Hepatocyte (in vitro differentiated cells): ENCODE results near the gene SLC12A7. TPM values are rescaled to one million over a fixed set of nuclear protein-coding genes. Genes with fewer than 3 reads are reported as not detected.
A peak's percentile ranks its signal among the peaks of the same experiment; 100 is the strongest.

Source experiments
- DNase-seq: peaks from one replicate; pipeline ENCODE4 v3.0.0-alpha.2; 2016; ENCODE audit warnings: low spot score
- H2AFZ ChIP-seq: fragments of 200-600 bp; sonication (generic); 2 replicates; pipeline ENCODE4 v1.6.0; 2016; ENCODE audit warnings: antibody characterized with exemption, mild to moderate bottlenecking
- H3K27ac ChIP-seq: fragments of 200-600 bp; sonication (generic); 2 replicates; pipeline ENCODE4 v1.5.1; 2016; ENCODE audit warnings: mild to moderate bottlenecking
- H3K27me3 ChIP-seq: fragments of 200-600 bp; sonication (generic); 2 replicates; pipeline ENCODE4 v1.6.1; 2016
- H3K36me3 ChIP-seq: fragments of 200-600 bp; sonication (generic); replicated peaks from 2 replicates; pipeline ENCODE4 v1.5.1; 2016; ENCODE audit warnings: low read depth; ENCODE audit not compliant: insufficient read depth
- H3K4me1 ChIP-seq: fragments of 200-600 bp; sonication (generic); 2 replicates; pipeline ENCODE4 v1.5.1; 2016; ENCODE audit warnings: mild to moderate bottlenecking, moderate library complexity; ENCODE audit not compliant: insufficient read depth
- H3K4me2 ChIP-seq: fragments of 200-600 bp; sonication (generic); 2 replicates; pipeline ENCODE4 v1.6.0; 2016
- H3K4me3 ChIP-seq: fragments of 200-600 bp; sonication (generic); 2 replicates; pipeline ENCODE4 v1.5.1; 2016; ENCODE audit warnings: mild to moderate bottlenecking
- H3K79me2 ChIP-seq: fragments of 200-600 bp; sonication (generic); 2 replicates; pipeline ENCODE4 v1.6.0; 2017; ENCODE audit warnings: mild to moderate bottlenecking
- H3K9me2 ChIP-seq: fragments of 200-600 bp; sonication (generic); replicated peaks from 2 replicates; pipeline ENCODE4 v1.6.0; 2017; ENCODE audit warnings: mild to moderate bottlenecking; ENCODE audit not compliant: insufficient read depth
- H3K9me3 ChIP-seq: fragments of 200-600 bp; sonication (generic); 2 replicates; pipeline ENCODE4 v1.5.1; 2016; ENCODE audit warnings: low read depth, mild to moderate bottlenecking
- H4K20me1 ChIP-seq: fragments of 200-600 bp; sonication (generic); 2 replicates; pipeline ENCODE4 v1.6.0; 2016; ENCODE audit warnings: mild to moderate bottlenecking; ENCODE audit not compliant: insufficient read depth, poor library complexity, severe bottlenecking
- EZH2 ChIP-seq: fragments of 200-600 bp; sonication (generic); IDR thresholded peaks from 2 replicates; pipeline ENCODE4 v1.6.1; 2016; ENCODE audit warnings: antibody characterized with exemption, mild to moderate bottlenecking, borderline replicate concordance
- EZH2phosphoT487 ChIP-seq: fragments of 200-600 bp; sonication (generic); IDR thresholded peaks from one replicate; pipeline ENCODE4 v1.6.1; 2018; ENCODE audit warnings: antibody characterized with exemption, mild to moderate bottlenecking, low read depth, moderate library complexity; ENCODE audit not compliant: unreplicated experiment, severe bottlenecking
- WGBS: methylation state at CpG from one replicate; pipeline ENCODE4 v1.1.6; 2016; ENCODE audit warnings: low lambda C conversion rate; ENCODE audit errors: missing lambda C conversion rate; 5-methylcytosine and 5-hydroxymethylcytosine counted together
- polyA plus RNA-seq: library from polyadenylated mRNA; unstranded; fragments of >200 nt; fragmentation: Nextera tagmentation; extraction: Ambion mirVana; gene quantifications from 2 replicates; pipeline ENCODE4 v1.2.1, GENCODE V29; 2016
- total RNA-seq: library from RNA; depleted of rRNA; stranded (reverse); fragments of >200 nt; gene quantifications from 2 replicates; pipeline ENCODE4 v1.2.3, GENCODE V29; 2014
- TF ChIP-seq, protein P1 (sequence below): fragments of 200-600 bp; sonication (generic); IDR thresholded peaks from 2 replicates; pipeline ENCODE4 v1.5.1; 2016; ENCODE audit warnings: antibody characterized with exemption, mild to moderate bottlenecking; ENCODE audit not compliant: poor library complexity

The SLC12A7 gene
- total and polyA plus RNA-seq, 2 experiments from 2014 or later: 30.2 to 34.3 TPM

DNA sequence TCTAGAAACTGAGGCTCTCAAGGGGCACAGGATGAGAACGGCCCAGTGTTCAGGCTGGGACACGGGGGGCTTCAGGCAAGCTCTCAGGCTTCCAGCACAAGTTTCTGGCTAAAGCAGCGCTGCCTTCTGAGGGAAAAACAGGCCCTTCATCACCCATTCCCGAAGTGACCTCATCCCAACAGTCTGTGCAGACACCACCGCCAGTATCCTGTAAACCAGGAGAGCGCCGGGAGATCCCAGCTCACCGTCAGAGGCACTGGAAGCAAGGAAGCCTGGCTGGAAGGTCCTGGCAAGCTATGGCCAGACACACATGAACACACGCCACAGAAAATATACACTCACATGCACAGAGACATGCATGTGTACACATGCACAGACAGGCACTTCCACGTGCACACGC lies 8.8 kb downstream of the SLC12A7 start:
- H3K27me3 ChIP-seq: no peaks in the 10 kb centered on the region
- H3K4me3 ChIP-seq: no peak overlapping the region
- peaks cover 80% of the 10 kb centered on the region for H3K4me1 ChIP-seq
- H3K36me3 ChIP-seq: no peaks in the 10 kb centered on the region
- 76% methylated on average over 11 of the region's 11 CpGs for WGBS
- H3K27ac ChIP-seq: peak overlapping the region; percentile 98
- H3K9me3 ChIP-seq: no peaks in the 10 kb centered on the region
- H3K4me2 ChIP-seq: peak overlapping the region; percentile 71
- peak; percentile 56 for DNase-seq
- H4K20me1 ChIP-seq: peaks cover 36% of the 10 kb centered on the region
- peaks cover 77% of the 10 kb centered on the region for H3K79me2 ChIP-seq
- no peak for TF ChIP-seq EZH2phosphoT487
- no peak for TF ChIP-seq EZH2
- TF ChIP-seq, protein P1, sequence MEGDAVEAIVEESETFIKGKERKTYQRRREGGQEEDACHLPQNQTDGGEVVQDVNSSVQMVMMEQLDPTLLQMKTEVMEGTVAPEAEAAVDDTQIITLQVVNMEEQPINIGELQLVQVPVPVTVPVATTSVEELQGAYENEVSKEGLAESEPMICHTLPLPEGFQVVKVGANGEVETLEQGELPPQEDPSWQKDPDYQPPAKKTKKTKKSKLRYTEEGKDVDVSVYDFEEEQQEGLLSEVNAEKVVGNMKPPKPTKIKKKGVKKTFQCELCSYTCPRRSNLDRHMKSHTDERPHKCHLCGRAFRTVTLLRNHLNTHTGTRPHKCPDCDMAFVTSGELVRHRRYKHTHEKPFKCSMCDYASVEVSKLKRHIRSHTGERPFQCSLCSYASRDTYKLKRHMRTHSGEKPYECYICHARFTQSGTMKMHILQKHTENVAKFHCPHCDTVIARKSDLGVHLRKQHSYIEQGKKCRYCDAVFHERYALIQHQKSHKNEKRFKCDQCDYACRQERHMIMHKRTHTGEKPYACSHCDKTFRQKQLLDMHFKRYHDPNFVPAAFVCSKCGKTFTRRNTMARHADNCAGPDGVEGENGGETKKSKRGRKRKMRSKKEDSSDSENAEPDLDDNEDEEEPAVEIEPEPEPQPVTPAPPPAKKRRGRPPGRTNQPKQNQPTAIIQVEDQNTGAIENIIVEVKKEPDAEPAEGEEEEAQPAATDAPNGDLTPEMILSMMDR: no peak
- no peak overlapping the region for H2AFZ ChIP-seq
- no peaks in the 10 kb centered on the region for H3K9me2 ChIP-seq

DNA sequence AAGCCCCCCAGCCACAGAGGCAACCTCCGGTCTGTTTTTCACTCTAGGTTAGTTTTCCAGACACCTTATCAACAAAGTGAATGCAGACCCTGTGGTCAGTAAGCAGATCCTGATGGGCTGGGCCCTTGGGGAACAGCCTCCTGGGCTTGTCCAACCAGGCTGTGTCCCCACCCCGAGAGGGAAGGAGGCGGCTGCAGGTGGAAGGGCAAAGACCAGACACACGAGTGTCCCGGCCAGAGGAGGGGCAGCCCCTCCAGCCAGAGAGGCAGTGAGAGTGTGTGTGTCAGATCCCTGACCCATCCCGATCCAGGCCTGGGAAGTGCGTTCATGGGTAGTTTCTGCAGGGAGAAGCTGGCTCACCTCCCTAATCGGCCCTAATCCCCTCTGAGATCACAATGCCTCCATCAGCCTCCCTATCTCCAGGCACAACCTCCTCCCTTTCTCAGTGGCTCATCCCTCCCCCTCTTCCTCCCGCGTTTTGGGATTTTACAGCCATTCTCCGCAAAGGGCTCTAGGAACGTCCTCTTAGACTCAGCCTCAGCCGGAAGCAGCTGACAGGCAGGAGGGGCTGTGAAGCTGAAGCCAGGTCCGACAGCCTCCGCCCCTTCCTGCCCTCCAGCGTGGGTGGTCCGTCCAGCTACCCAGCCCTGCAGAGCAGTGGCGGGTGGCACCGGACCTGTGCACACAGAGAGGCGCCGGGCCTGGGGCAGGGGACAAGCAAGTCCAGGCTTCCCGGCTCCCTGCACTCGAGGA lies 9.7 kb downstream of the SLC12A7 start:
- Histone ChIP-seq H3K4me3 (no peak overlapping the region), H3K9me3 (no peaks in the 10 kb centered on the region), H3K79me2 (peaks cover 75% of the 10 kb centered on the region), H3K27ac (peak overlapping the region; percentile 98), H3K4me2 (peak overlapping the region; percentile 71), H3K27me3 (no peaks in the 10 kb centered on the region), H4K20me1 (peaks cover 40% of the 10 kb centered on the region), H3K9me2 (no peaks in the 10 kb centered on the region), H3K36me3 (no peaks in the 10 kb centered on the region), H3K4me1 (peaks cover 79% of the 10 kb centered on the region), H2AFZ (no peak overlapping the region)
- DNase-seq: peak; percentile 69
- WGBS: 12% methylated on average over 21 of the region's 23 CpGs
- TF ChIP-seq EZH2 (no peak), EZH2phosphoT487 (no peak)
- TF ChIP-seq, protein P1: no peak

DNA sequence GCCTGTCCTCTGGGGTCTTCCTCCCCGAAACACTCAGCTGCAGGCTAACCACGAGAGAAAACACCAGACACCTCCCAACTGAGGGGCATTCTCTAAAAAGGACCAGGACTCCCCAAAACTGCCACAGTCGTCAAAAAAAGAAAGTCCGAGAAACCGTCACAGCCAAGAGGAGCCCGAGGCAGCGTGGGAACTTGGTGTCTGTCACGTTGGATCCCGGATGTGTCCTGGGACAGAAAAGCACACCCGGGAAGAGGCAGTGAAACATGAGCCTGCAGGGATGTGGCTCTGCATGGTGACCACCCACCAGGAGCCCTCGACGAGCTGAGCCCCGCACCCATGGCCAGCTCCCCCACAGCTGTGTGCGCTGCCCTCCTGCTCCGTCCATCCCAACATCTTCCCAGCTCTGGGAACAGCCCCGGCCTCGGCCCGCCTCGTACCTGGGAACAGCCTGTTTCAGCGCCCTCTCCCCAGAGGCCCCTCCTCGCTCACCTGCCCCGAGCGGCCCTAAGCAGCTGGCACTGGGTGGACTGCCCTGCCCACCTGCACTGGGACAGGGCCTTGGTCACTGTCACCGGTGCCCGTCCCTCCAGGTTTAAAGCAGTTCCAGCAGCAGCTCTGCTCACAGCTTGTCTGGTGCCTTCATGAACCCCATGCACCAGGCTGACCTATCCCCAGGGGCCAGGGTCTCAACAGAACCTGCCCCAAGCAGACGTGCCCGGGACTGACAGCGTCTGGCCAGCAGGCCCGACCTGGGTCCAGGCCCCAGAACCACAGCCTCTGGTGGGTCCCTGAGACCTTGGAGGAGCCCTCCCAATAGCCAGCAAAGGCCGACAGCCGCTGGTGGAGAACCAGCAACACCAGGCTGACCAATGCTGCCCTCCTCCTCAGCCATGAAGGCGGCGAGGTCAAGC lies 10.9 kb downstream of the SLC12A7 start:
- no peak overlapping the region for H3K4me3 ChIP-seq
- WGBS: 80% methylated on average over 31 of the region's 33 CpGs
- peak overlapping the region; percentile 98 for H3K27ac ChIP-seq
- no peaks in the 10 kb centered on the region for H3K9me2 ChIP-seq
- no peak overlapping the region for H3K4me2 ChIP-seq
- H3K4me1 ChIP-seq: peaks cover 72% of the 10 kb centered on the region
- DNase-seq: no peak
- peaks cover 84% of the 10 kb centered on the region for H3K79me2 ChIP-seq
- no peak overlapping the region for H2AFZ ChIP-seq
- H3K27me3 ChIP-seq: no peaks in the 10 kb centered on the region
- H3K36me3 ChIP-seq: no peaks in the 10 kb centered on the region
- H3K9me3 ChIP-seq: no peaks in the 10 kb centered on the region
- TF ChIP-seq, protein P1: no peak
- TF ChIP-seq EZH2 (no peak), EZH2phosphoT487 (no peak)
- H4K20me1 ChIP-seq: peaks cover 40% of the 10 kb centered on the region
